GM23338 (cell line): ENCODE results near the gene YTHDF1. TPM values are rescaled to one million over a fixed set of nuclear protein-coding genes. Genes with fewer than 3 reads are reported as not detected.

Experiments used
- ATAC-seq: fragments of 200-7000 bp; cut with Tn5 transposase; 3 replicates; pipeline ENCODE4 v1.9.1; 2020
- DNase-seq: peaks from one replicate; pipeline ENCODE4 v3.0.0-alpha.2; 2015; ENCODE audit warnings: low spot score
- H2AFZ ChIP-seq: fragments of 200-600 bp; sonication (generic); 2 replicates; pipeline ENCODE4 v1.8.0; 2016; ENCODE audit warnings: antibody characterized with exemption, mild to moderate bottlenecking, moderate library complexity
- H3F3A ChIP-seq: fragments of 200-600 bp; sonication (generic); replicated peaks from 2 replicates; pipeline ENCODE4 v1.8.0; 2017; ENCODE audit warnings: antibody characterized with exemption, mixed run types, low read depth
- H3K27ac ChIP-seq: fragments of 200-600 bp; sonication (generic); 2 replicates; pipeline ENCODE4 v1.6.1; 2016; ENCODE audit warnings: low read depth
- H3K27me3 ChIP-seq: fragments of 200-600 bp; sonication (generic); 2 replicates; pipeline ENCODE4 v1.8.0; 2016; ENCODE audit warnings: mild to moderate bottlenecking, mixed run types, moderate library complexity; ENCODE audit not compliant: insufficient read depth
- H3K36me3 ChIP-seq: fragments of 200-600 bp; sonication (generic); 2 replicates; pipeline ENCODE4 v1.8.0; 2016; ENCODE audit warnings: mild to moderate bottlenecking; ENCODE audit not compliant: insufficient read depth
- H3K4me1 ChIP-seq: fragments of 200-600 bp; sonication (generic); 2 replicates; pipeline ENCODE4 v1.8.0; 2016; ENCODE audit warnings: mild to moderate bottlenecking, moderate library complexity; ENCODE audit not compliant: insufficient read depth
- H3K4me2 ChIP-seq: fragments of 200-600 bp; sonication (generic); 2 replicates; pipeline ENCODE4 v1.7.1; 2017; ENCODE audit warnings: mixed run types
- H3K4me3 ChIP-seq: fragments of 200-600 bp; sonication (generic); 2 replicates; pipeline ENCODE4 v1.6.1; 2016; ENCODE audit warnings: mixed run types
- H3K79me2 ChIP-seq: fragments of 200-600 bp; sonication (generic); replicated peaks from 2 replicates; pipeline ENCODE4 v1.8.0; 2017; ENCODE audit warnings: mild to moderate bottlenecking; ENCODE audit not compliant: insufficient read depth
- H3K9me2 ChIP-seq: fragments of 200-600 bp; sonication (generic); 2 replicates; pipeline ENCODE4 v1.8.0; 2017; ENCODE audit not compliant: insufficient read depth
- H4K20me1 ChIP-seq: fragments of 200-600 bp; sonication (generic); replicated peaks from 2 replicates; pipeline ENCODE4 v1.8.0; 2017; ENCODE audit warnings: mild to moderate bottlenecking; ENCODE audit not compliant: insufficient read depth
- H3K27ac Mint-ChIP-seq: 2 replicates; pipeline ENCODE4 v1.8.0; 2020; ENCODE audit warnings: inconsistent platforms, mild to moderate bottlenecking, moderate library complexity, mixed read lengths
- H3K27me3 Mint-ChIP-seq: 3 replicates; pipeline ENCODE4 v1.8.0; 2022; ENCODE audit warnings: low read depth, mild to moderate bottlenecking, moderate library complexity, mixed read lengths, inconsistent platforms; ENCODE audit not compliant: insufficient read depth, poor library complexity
- H3K36me3 Mint-ChIP-seq: 3 replicates; pipeline ENCODE4 v1.8.0; 2021; ENCODE audit warnings: low read depth, mild to moderate bottlenecking, inconsistent platforms, moderate library complexity, mixed read lengths
- H3K4me1 Mint-ChIP-seq: 3 replicates; pipeline ENCODE4 v1.8.0; 2020; ENCODE audit warnings: mild to moderate bottlenecking, inconsistent platforms, mixed read lengths
- H3K4me3 Mint-ChIP-seq: 3 replicates; pipeline ENCODE4 v1.8.0; 2021; ENCODE audit warnings: moderate library complexity, mild to moderate bottlenecking, inconsistent platforms, mixed read lengths
- H3K9me3 Mint-ChIP-seq: 3 replicates; pipeline ENCODE4 v1.8.0; 2020; ENCODE audit warnings: moderate library complexity, mild to moderate bottlenecking, inconsistent platforms, mixed read lengths
- CREB1 ChIP-seq: fragments of 250-450 bp; sonication (Bioruptor Pico); IDR thresholded peaks from 2 replicates; pipeline ENCODE4 v1.5.0; 2020; ENCODE audit warnings: low read depth, mild to moderate bottlenecking, moderate library complexity
- EZH2 ChIP-seq: fragments of 200-600 bp; sonication (generic); IDR thresholded peaks from one replicate; pipeline ENCODE4 v1.8.0; 2017; ENCODE audit warnings: antibody characterized with exemption, mild to moderate bottlenecking, low read depth; ENCODE audit not compliant: unreplicated experiment
- JUNB ChIP-seq: IDR thresholded peaks from one replicate; pipeline ENCODE4 v1.6.1; 2016; ENCODE audit warnings: antibody characterized with exemption; ENCODE audit not compliant: unreplicated experiment
- ZNF331 ChIP-seq: fragments of 250-450 bp; sonication (Bioruptor Pico); IDR thresholded peaks from 2 replicates; pipeline ENCODE4 v1.5.0; 2020; ENCODE audit warnings: low read depth, mild to moderate bottlenecking, moderate library complexity
- polyA plus RNA-seq: library from polyadenylated mRNA; unstranded; fragments of >200 nt; fragmentation: Nextera tagmentation; extraction: Ambion mirVana; gene quantifications from 2 replicates; pipeline ENCODE4 v1.2.1, GENCODE V29; 2016
- total RNA-seq: library from RNA; depleted of rRNA; stranded (reverse); fragments of >200 nt; shearing (Covaris generic); gene quantifications from 2 replicates; pipeline ENCODE4 v1.2.3, GENCODE V29; 2014
- TF ChIP-seq, protein P1 (sequence below): IDR thresholded peaks from one replicate; pipeline ENCODE4 v1.6.1; 2018; ENCODE audit warnings: antibody characterized with exemption; ENCODE audit not compliant: unreplicated experiment
- TF ChIP-seq, protein P2 (sequence below): fragments of 250-450 bp; sonication (Bioruptor Pico); IDR thresholded peaks from 2 replicates; pipeline ENCODE4 v1.5.0; 2020; ENCODE audit warnings: mild to moderate bottlenecking, moderate library complexity

Gene YTHDF1
- total and polyA plus RNA-seq, 2 experiments from 2014 or later, result 30.9 to 64.3 TPM

DNA sequence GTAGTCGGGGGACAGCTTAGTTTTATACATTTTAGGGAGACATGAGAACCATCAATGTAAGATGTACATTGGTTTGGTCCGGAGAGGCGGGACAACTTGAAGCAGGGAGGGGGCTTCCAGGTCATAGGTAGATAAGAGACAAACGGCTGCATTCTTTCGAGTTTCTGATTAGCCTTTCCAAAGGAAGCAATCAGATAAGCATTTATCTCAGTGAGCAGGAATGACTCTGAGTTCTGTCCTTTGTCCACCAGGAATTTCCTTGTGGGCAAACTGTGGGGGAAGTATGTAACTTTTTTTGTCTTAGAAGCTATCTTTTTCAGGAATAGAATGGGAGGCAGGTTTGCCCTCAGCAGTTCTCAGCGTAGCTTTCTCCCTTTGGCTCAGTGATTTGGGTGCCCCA, 1.4 kb downstream of the YTHDF1 start (continued):
- TF ChIP-seq, protein P1, sequence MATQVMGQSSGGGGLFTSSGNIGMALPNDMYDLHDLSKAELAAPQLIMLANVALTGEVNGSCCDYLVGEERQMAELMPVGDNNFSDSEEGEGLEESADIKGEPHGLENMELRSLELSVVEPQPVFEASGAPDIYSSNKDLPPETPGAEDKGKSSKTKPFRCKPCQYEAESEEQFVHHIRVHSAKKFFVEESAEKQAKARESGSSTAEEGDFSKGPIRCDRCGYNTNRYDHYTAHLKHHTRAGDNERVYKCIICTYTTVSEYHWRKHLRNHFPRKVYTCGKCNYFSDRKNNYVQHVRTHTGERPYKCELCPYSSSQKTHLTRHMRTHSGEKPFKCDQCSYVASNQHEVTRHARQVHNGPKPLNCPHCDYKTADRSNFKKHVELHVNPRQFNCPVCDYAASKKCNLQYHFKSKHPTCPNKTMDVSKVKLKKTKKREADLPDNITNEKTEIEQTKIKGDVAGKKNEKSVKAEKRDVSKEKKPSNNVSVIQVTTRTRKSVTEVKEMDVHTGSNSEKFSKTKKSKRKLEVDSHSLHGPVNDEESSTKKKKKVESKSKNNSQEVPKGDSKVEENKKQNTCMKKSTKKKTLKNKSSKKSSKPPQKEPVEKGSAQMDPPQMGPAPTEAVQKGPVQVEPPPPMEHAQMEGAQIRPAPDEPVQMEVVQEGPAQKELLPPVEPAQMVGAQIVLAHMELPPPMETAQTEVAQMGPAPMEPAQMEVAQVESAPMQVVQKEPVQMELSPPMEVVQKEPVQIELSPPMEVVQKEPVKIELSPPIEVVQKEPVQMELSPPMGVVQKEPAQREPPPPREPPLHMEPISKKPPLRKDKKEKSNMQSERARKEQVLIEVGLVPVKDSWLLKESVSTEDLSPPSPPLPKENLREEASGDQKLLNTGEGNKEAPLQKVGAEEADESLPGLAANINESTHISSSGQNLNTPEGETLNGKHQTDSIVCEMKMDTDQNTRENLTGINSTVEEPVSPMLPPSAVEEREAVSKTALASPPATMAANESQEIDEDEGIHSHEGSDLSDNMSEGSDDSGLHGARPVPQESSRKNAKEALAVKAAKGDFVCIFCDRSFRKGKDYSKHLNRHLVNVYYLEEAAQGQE, result no peak
- TF ChIP-seq, protein P2, sequence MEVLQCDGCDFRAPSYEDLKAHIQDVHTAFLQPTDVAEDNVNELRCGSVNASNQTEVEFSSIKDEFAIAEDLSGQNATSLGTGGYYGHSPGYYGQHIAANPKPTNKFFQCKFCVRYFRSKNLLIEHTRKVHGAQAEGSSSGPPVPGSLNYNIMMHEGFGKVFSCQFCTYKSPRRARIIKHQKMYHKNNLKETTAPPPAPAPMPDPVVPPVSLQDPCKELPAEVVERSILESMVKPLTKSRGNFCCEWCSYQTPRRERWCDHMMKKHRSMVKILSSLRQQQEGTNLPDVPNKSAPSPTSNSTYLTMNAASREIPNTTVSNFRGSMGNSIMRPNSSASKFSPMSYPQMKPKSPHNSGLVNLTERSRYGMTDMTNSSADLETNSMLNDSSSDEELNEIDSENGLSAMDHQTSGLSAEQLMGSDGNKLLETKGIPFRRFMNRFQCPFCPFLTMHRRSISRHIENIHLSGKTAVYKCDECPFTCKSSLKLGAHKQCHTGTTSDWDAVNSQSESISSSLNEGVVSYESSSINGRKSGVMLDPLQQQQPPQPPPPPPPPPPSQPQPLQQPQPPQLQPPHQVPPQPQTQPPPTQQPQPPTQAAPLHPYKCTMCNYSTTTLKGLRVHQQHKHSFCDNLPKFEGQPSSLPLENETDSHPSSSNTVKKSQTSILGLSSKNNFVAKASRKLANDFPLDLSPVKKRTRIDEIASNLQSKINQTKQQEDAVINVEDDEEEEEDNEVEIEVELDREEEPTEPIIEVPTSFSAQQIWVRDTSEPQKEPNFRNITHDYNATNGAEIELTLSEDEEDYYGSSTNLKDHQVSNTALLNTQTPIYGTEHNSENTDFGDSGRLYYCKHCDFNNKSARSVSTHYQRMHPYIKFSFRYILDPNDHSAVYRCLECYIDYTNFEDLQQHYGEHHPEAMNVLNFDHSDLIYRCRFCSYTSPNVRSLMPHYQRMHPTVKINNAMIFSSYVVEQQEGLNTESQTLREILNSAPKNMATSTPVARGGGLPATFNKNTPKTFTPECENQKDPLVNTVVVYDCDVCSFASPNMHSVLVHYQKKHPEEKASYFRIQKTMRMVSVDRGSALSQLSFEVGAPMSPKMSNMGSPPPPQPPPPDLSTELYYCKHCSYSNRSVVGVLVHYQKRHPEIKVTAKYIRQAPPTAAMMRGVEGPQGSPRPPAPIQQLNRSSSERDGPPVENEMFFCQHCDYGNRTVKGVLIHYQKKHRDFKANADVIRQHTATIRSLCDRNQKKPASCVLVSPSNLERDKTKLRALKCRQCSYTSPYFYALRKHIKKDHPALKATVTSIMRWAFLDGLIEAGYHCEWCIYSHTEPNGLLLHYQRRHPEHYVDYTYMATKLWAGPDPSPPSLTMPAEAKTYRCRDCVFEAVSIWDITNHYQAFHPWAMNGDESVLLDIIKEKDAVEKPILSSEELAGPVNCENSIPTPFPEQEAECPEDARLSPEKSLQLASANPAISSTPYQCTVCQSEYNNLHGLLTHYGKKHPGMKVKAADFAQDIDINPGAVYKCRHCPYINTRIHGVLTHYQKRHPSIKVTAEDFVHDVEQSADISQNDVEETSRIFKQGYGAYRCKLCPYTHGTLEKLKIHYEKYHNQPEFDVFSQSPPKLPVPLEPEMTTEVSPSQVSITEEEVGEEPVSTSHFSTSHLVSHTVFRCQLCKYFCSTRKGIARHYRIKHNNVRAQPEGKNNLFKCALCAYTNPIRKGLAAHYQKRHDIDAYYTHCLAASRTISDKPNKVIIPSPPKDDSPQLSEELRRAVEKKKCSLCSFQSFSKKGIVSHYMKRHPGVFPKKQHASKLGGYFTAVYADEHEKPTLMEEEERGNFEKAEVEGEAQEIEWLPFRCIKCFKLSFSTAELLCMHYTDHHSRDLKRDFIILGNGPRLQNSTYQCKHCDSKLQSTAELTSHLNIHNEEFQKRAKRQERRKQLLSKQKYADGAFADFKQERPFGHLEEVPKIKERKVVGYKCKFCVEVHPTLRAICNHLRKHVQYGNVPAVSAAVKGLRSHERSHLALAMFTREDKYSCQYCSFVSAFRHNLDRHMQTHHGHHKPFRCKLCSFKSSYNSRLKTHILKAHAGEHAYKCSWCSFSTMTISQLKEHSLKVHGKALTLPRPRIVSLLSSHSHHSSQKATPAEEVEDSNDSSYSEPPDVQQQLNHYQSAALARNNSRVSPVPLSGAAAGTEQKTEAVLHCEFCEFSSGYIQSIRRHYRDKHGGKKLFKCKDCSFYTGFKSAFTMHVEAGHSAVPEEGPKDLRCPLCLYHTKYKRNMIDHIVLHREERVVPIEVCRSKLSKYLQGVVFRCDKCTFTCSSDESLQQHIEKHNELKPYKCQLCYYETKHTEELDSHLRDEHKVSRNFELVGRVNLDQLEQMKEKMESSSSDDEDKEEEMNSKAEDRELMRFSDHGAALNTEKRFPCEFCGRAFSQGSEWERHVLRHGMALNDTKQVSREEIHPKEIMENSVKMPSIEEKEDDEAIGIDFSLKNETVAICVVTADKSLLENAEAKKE (CRISPR knock-in tag), result no peak
- TF ChIP-seq CREB1 (CRISPR knock-in tag), result no peak

DNA sequence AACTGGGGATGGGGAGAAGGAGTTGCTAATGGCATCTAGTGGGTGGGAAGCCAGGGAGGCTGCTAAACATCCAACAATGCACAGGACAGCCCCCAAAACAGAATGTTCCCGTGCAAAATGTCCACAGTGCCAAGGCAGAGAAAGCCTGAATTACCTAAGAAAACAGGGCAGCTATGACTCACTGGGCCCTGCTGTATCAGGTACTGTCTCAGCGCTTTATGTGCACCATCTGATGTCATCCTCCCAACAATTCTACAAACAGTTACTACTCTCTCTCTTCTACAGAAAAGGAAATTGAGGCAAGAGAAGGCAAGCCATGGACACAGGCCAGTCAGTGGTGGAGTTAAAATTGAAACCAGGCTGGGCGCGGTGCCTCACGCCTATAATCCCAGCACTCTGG, 3.1 kb downstream of the YTHDF1 start:
- Histone ChIP-seq H3K4me3 (no peak overlapping the region), H3K27me3 (no peaks in the 10 kb centered on the region), H3K9me2 (no peaks in the 10 kb centered on the region), H3F3A (peaks cover 14% of the 10 kb centered on the region; the same call in 1 of the 2 replicates), H3K27ac (peak overlapping the region; percentile 72; the same call in 1 of the 2 replicates), H4K20me1 (peaks cover 68% of the 10 kb centered on the region), H3K36me3 (peaks cover 31% of the 10 kb centered on the region), H3K79me2 (peaks cover 79% of the 10 kb centered on the region), H3K4me2 (no peak overlapping the region), H3K4me1 (peaks cover 15% of the 10 kb centered on the region), H2AFZ (no peak overlapping the region)
- Mint-ChIP-seq H3K36me3 (peaks cover 68% of the 10 kb centered on the region), H3K9me3 (no peaks in the 10 kb centered on the region), H3K27ac (no peak overlapping the region; the same call in 1 of the 2 replicates), H3K27me3 (peaks cover 5% of the 10 kb centered on the region), H3K4me3 (no peak overlapping the region), H3K4me1 (peaks cover 27% of the 10 kb centered on the region)
- no peak for ATAC-seq
- DNase-seq, result no peak
- TF ChIP-seq, protein P2 (CRISPR knock-in tag), result no peak
- no peak for TF ChIP-seq ZNF331 (CRISPR knock-in tag)
- no peak for TF ChIP-seq JUNB
- TF ChIP-seq EZH2, result no peak
